ENCODE data around the gene ANXA10. TPM values are rescaled to one million over a fixed set of nuclear protein-coding genes. Genes with fewer than 3 reads are reported as not detected.

ANXA10 gene
- total and polyA plus RNA-seq, 2 of the 4 experiments (the other 2 are of a cell fraction) = 0.44 to 0.72 TPM

DNA sequence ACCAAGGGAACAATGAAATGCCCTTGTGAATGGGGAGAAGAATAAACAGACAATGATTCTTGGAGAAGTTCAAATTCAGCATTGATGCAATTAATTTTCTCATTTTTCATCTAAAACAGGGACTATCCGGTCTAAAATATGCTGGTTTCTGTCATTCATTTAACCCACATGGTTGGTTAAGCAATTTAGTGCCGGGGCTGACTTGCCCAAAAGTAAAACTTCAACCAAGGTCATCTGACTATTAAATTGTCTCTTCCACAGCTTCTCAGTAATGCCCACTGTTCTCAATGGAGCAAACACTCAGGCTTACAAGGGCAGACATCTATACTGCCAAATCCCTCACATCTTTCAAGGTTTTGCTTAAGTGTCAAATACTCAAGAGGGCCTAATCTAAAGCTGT, 51.3 kb downstream of the ANXA10 start:
- H2AFZ ChIP-seq (replicated peaks; ENCODE audit: low read length, poor library complexity) = no peak overlapping the region
- H3K4ac ChIP-seq (ENCODE audit: low read depth, low read length) = no peak overlapping the region
- no peaks in the 10 kb centered on the region for H4K20me1 ChIP-seq (ENCODE audit: insufficient read depth, low read length)
- no peaks in the 10 kb centered on the region for H3K9me3 ChIP-seq (ENCODE audit: control insufficient read depth, insufficient read depth, low read length)
- no peak overlapping the region for H2BK120ac ChIP-seq (ENCODE audit: low read depth, low read length)
- WGBS, 2 experiments (ENCODE audit: extremely low coverage in 2 of 2, insufficient read length in 1 of 2) = no CpG with 5 or more reads among the region's 2 CpGs
- no peak overlapping the region for H3K14ac ChIP-seq (replicated peaks; ENCODE audit: low read depth, low read length)
- no peaks in the 10 kb centered on the region for H3K36me3 ChIP-seq (ENCODE audit: control insufficient read depth, insufficient read depth, low read length)
- dilution Hi-C loops (cut with HindIII; ENCODE audit: low sequenced_read_pairs, unreplicated experiment) = no loop called here
- no peak for ATAC-seq (ENCODE audit: low read depth)
- H2BK5ac ChIP-seq (ENCODE audit: low read depth, low read length, poor library complexity, severe bottlenecking) = no peak overlapping the region
- no peak overlapping the region for H2AK5ac ChIP-seq (ENCODE audit: low read depth, low read length)
- no peak overlapping the region for H3K4me3 ChIP-seq (ENCODE audit: insufficient read depth, low read depth, low read length)
- no peak overlapping the region for H3K9ac ChIP-seq (ENCODE audit: low read depth, low read length)
- no peak overlapping the region for H3K27ac ChIP-seq (ENCODE audit: insufficient read depth, low read length)
- H4K8ac ChIP-seq (ENCODE audit: low read depth in 2 of 2, low read length in 2 of 2) = no peak overlapping the region
- in situ Hi-C loops (cut with MboI; ENCODE audit: low sequenced_read_pairs) = no loop called here
- intact Hi-C loops (cut with micrococcal nuclease) = no loop called here
- H2AK9ac ChIP-seq (replicated peaks; ENCODE audit: low read depth, low read length, poor library complexity) = no peak overlapping the region
- DNase-seq = no peak
- no peak overlapping the region for H3K56ac ChIP-seq (ENCODE audit: extremely low read depth, insufficient read depth, low read length)
- no peak overlapping the region for H3K4me2 ChIP-seq (ENCODE audit: low read depth, low read length)
- no peaks in the 10 kb centered on the region for H3K4me1 ChIP-seq (ENCODE audit: control insufficient read depth, insufficient read depth, low read length)
- CTCF ChIA-PET = interaction anchor here (1.0 kb wide), 1 partner anchor 10 kb away, joined by 4 read pairs; no protein-coding TSS in a partner anchor
- no peaks in the 10 kb centered on the region for H3K27me3 ChIP-seq (ENCODE audit: control insufficient read depth, insufficient read depth, low read length)
- no peak overlapping the region for H2BK20ac ChIP-seq (ENCODE audit: low read depth, low read length)
- H2BK15ac ChIP-seq (ENCODE audit: low read depth, low read length) = no peak overlapping the region
- H3K23ac ChIP-seq (ENCODE audit: low read depth, low read length) = no peak overlapping the region
- H3K18ac ChIP-seq (ENCODE audit: low read depth, low read length) = no peak overlapping the region
- no peak overlapping the region for H4K5ac ChIP-seq (ENCODE audit: low read depth, low read length)
- POLR2A ChIA-PET (ENCODE audit: unreplicated experiment) = no interaction called here
- no peak for TF ChIP-seq MAFK (IDR thresholded peaks at IDR 0.05; ENCODE audit: low read depth, low read length)
- no peak for TF ChIP-seq BHLHE40 (IDR thresholded peaks at IDR 0.05; ENCODE audit: low read depth, low read length)
- no peak for TF ChIP-seq POLR2A (IDR thresholded peaks at IDR 0.05; ENCODE audit: low read depth, low read length)
- TF ChIP-seq MXI1 (IDR thresholded peaks at IDR 0.05; ENCODE audit: borderline replicate concordance, low read depth, low read length) = no peak
- TF ChIP-seq, protein P1, sequence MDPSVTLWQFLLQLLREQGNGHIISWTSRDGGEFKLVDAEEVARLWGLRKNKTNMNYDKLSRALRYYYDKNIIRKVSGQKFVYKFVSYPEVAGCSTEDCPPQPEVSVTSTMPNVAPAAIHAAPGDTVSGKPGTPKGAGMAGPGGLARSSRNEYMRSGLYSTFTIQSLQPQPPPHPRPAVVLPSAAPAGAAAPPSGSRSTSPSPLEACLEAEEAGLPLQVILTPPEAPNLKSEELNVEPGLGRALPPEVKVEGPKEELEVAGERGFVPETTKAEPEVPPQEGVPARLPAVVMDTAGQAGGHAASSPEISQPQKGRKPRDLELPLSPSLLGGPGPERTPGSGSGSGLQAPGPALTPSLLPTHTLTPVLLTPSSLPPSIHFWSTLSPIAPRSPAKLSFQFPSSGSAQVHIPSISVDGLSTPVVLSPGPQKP (IDR thresholded peaks at IDR 0.05; ENCODE audit: borderline replicate concordance, low read depth, low read length) = no peak
- TF ChIP-seq CHD1 (IDR thresholded peaks at IDR 0.05; ENCODE audit: low read depth, low read length) = no peak
- no peak for TF ChIP-seq MAZ (IDR thresholded peaks at IDR 0.05; ENCODE audit: borderline replicate concordance, low read depth, low read length)
- TF ChIP-seq, protein P2, sequence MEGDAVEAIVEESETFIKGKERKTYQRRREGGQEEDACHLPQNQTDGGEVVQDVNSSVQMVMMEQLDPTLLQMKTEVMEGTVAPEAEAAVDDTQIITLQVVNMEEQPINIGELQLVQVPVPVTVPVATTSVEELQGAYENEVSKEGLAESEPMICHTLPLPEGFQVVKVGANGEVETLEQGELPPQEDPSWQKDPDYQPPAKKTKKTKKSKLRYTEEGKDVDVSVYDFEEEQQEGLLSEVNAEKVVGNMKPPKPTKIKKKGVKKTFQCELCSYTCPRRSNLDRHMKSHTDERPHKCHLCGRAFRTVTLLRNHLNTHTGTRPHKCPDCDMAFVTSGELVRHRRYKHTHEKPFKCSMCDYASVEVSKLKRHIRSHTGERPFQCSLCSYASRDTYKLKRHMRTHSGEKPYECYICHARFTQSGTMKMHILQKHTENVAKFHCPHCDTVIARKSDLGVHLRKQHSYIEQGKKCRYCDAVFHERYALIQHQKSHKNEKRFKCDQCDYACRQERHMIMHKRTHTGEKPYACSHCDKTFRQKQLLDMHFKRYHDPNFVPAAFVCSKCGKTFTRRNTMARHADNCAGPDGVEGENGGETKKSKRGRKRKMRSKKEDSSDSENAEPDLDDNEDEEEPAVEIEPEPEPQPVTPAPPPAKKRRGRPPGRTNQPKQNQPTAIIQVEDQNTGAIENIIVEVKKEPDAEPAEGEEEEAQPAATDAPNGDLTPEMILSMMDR (conservative IDR thresholded peaks at IDR 0.05; ENCODE audit: low read depth, low read length) = no peak
- no peak for TF ChIP-seq RAD21 (IDR thresholded peaks at IDR 0.05; ENCODE audit: low read length)
- TF ChIP-seq, protein P3, sequence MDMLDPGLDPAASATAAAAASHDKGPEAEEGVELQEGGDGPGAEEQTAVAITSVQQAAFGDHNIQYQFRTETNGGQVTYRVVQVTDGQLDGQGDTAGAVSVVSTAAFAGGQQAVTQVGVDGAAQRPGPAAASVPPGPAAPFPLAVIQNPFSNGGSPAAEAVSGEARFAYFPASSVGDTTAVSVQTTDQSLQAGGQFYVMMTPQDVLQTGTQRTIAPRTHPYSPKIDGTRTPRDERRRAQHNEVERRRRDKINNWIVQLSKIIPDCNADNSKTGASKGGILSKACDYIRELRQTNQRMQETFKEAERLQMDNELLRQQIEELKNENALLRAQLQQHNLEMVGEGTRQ (IDR thresholded peaks at IDR 0.05; ENCODE audit: low read depth, low read length) = no peak
- TF ChIP-seq FOS (IDR thresholded peaks at IDR 0.05; ENCODE audit: low read depth, low read length) = no peak
- TF ChIP-seq CEBPB (IDR thresholded peaks at IDR 0.05; ENCODE audit: low read depth, low read length) = no peak
- no peak for TF ChIP-seq NFE2L2 (IDR thresholded peaks at IDR 0.05; ENCODE audit: low read depth, low read length)
- no peak for TF ChIP-seq RFX5 (IDR thresholded peaks at IDR 0.05; ENCODE audit: low read depth, low read length)
- TF ChIP-seq SMC3 (IDR thresholded peaks at IDR 0.05; ENCODE audit: low read depth, low read length) = no peak
- TF ChIP-seq RCOR1 (IDR thresholded peaks at IDR 0.05; ENCODE audit: insufficient replicate concordance, low read length) = no peak
- no peaks in the 10 kb centered on the region for H3K79me1 ChIP-seq (ENCODE audit: low read depth in 1 of 2, low read length in 2 of 2)
- no peaks in the 10 kb centered on the region for H3K9me1 ChIP-seq (ENCODE audit: insufficient read depth, low read length)
- no TSS peak for BruUV-seq (replicated peaks)
- no peak overlapping the region for H4K91ac ChIP-seq (ENCODE audit: insufficient read depth, low read depth, low read length)
